ENCODE measurements around the gene PSEN1.

PSEN1 gene

GRCh38 chr14:73266317-73266716, 130.0 kb downstream of the PSEN1 start:
- H3K4me3 ChIP-seq (ENCODE audit: low read depth, low read length) = no peak overlapping the region

DNA sequence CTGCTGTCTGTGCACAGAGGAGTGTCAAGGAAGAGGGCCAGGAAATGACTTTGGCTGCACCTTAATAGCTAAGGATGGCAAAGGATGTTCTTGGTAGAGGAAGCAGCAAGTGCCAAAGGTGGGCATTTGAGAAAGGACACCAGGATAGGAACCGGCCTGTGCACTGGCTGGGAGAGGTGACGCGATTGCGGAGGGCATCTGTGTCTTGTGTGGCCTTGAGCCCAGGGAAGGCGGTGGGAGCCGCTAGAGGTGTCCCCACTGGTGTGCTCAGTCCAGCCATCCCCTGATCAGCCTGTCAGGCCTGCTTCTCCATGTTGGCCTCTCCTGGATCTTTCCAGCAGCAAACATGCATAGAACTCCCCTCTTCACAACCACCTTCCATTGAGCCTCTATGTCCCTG, 131.2 kb downstream of the PSEN1 start:
- no peak overlapping the region for H3K4me3 ChIP-seq (ENCODE audit: low read depth, low read length)

- H3K4me3 ChIP-seq (ENCODE audit: low read depth, low read length) = no peak overlapping the region
Observed at GRCh38 chr14:73269729-73270531, 133.6 kb downstream of the PSEN1 start.

- H3K4me3 ChIP-seq (ENCODE audit: low read depth, low read length) = no peak overlapping the region
Observed at GRCh38 chr14:73272393-73272792, 136.1 kb downstream of the PSEN1 start.
